ENCODE measurements around the gene BCL2L12. TPM values are rescaled to one million over a fixed set of nuclear protein-coding genes. Genes with fewer than 3 reads are reported as not detected.

BCL2L12 gene
- total and polyA plus RNA-seq, 2 donors (not counting 1 experiment from before 2014, with no cell fraction given) = 19.9 to 22.1 TPM

GRCh38 chr19:49684983-49685553 is 19.3 kb downstream of the BCL2L12 start:
- peaks cover 0 to 64% of the 10 kb centered on the region in 2 experiments for H3K36me3 ChIP-seq (replicated peaks in 1 of 2; ENCODE audit: control extremely low read depth in 1 of 2, control insufficient read depth in 1 of 2, extremely low read depth in 1 of 2, insufficient read depth in 2 of 2, low read length in 1 of 2)
- DNase-seq (no peak), ATAC-seq (ENCODE audit: low read depth) (no peak)
- Mint-ChIP-seq H3K4me3 (no peak overlapping the region), H3K4me1 (peaks cover 19% of the 10 kb centered on the region), H3K9me3 (ENCODE audit: insufficient read depth) (no peaks in the 10 kb centered on the region), H3K27ac (no peak overlapping the region), H3K27me3 (peaks cover 3% of the 10 kb centered on the region)
- H3K4me3 ChIP-seq (ENCODE audit: control extremely low read depth in 1 of 5, extremely low read depth in 1 of 5, insufficient read depth in 1 of 5, low read depth in 2 of 5, low read length in 4 of 5) = no peak overlapping the region
- TF ChIP-seq EZH2 (IDR thresholded peaks at IDR 0.05; ENCODE audit: borderline replicate concordance, insufficient read depth, low read depth, low read length, poor library complexity, severe bottlenecking) (no peak), CTCF (IDR thresholded peaks at IDR 0.05) (no peak)
- peaks cover 0 to 8% (median 4%) of the 10 kb centered on the region in 4 experiments for H3K27me3 ChIP-seq (replicated peaks in 1 of 4; ENCODE audit: control extremely low read depth in 1 of 4, control insufficient read depth in 3 of 4, insufficient read depth in 4 of 4, low read length in 3 of 4)
- no peak overlapping the region for H3K27ac ChIP-seq (ENCODE audit: low read length in 2 of 2)
- H3K4me1 ChIP-seq (ENCODE audit: control insufficient read depth in 2 of 2, insufficient read depth in 2 of 2, low read length in 2 of 2) = peaks cover 16 to 19% of the 10 kb centered on the region in 2 donors
- H4K20me1 ChIP-seq (ENCODE audit: control insufficient read depth, insufficient read depth, low read length, poor library complexity, severe bottlenecking) = peaks cover 75% of the 10 kb centered on the region
- ChIA-PET CTCF (interaction anchor here (1.3 to 1.4 kb wide), 3 partner anchors 9 to 182 kb away, joined by 3 to 5 read pairs (median 4); no protein-coding TSS in a partner anchor), POLR2A (interaction anchor here (0.6 kb wide), 1 partner anchor 9 kb away, joined by 3 read pairs; no protein-coding TSS in a partner anchor)
- intact Hi-C loops (cut with micrococcal nuclease) = no loop called here
- H2AFZ ChIP-seq (ENCODE audit: insufficient read depth, low read depth, low read length, poor library complexity, severe bottlenecking) = no peak overlapping the region
- 99% methylated on average over 13 of the region's 13 CpGs for WGBS (ENCODE audit: insufficient coverage)
- H3K4me2 ChIP-seq (replicated peaks; ENCODE audit: low read depth, low read length, poor library complexity, severe bottlenecking) = no peak overlapping the region
- H3K9me3 ChIP-seq (ENCODE audit: control extremely low read depth in 1 of 3, control insufficient read depth in 2 of 3, insufficient read depth in 1 of 3, low read length in 2 of 3) = peaks cover 0 to 7% (median 0%) of the 10 kb centered on the region in 3 donors
- no peak overlapping the region for H3K9ac ChIP-seq (ENCODE audit: low read length)
- H3K79me2 ChIP-seq (ENCODE audit: control insufficient read depth, insufficient read depth, low read length) = peaks cover 32% of the 10 kb centered on the region

DNA sequence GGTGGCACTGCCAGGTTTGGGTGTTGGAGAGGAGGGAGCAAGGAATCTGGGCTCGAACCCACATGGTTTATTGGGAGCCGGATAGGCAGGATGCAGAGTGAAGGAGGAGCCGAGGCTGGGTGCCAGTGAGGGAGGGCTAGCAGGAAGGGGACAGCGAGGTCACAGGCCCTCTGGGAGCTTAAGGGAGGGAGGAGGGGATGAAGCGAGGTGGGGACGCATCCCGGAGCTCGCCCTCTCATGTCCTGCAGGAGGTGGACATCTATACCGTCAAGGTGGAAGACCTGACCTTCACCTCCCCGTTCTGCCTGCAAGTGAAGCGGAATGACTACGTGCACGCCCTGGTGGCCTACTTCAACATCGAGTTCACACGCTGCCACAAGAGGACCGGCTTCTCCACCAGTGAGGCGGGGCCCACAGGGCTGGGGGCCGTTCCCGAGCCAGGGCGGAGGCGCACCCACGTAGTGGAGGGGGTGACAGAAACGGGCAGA is 20.2 kb downstream of the BCL2L12 start:
- Mint-ChIP-seq H3K27me3 (peaks cover 10% of the 10 kb centered on the region), H3K27ac (no peak overlapping the region), H3K9me3 (ENCODE audit: insufficient read depth) (no peaks in the 10 kb centered on the region), H3K4me1 (peaks cover 18% of the 10 kb centered on the region), H3K4me3 (no peak overlapping the region)
- no peak overlapping the region for H2AFZ ChIP-seq (ENCODE audit: insufficient read depth, low read depth, low read length, poor library complexity, severe bottlenecking)
- TF ChIP-seq EZH2 (IDR thresholded peaks at IDR 0.05; ENCODE audit: borderline replicate concordance, insufficient read depth, low read depth, low read length, poor library complexity, severe bottlenecking) (no peak), CTCF (IDR thresholded peaks at IDR 0.05) (no peak)
- no peak for ATAC-seq (ENCODE audit: low read depth)
- H3K27me3 ChIP-seq (replicated peaks in 1 of 4; ENCODE audit: control extremely low read depth in 1 of 4, control insufficient read depth in 3 of 4, insufficient read depth in 4 of 4, low read length in 3 of 4) = peaks cover 0 to 16% (median 8%) of the 10 kb centered on the region in 4 experiments
- peaks cover 17 to 19% of the 10 kb centered on the region in 2 donors for H3K4me1 ChIP-seq (ENCODE audit: control insufficient read depth in 2 of 2, insufficient read depth in 2 of 2, low read length in 2 of 2)
- ChIA-PET POLR2A (interaction anchor here (0.6 kb wide), 1 partner anchor 10 kb away, joined by 3 read pairs; no protein-coding TSS in a partner anchor), CTCF (interaction anchor here (1.3 to 1.4 kb wide), 3 partner anchors 10 to 183 kb away, joined by 3 to 5 read pairs (median 4); no protein-coding TSS in a partner anchor)
- no peak overlapping the region for H3K27ac ChIP-seq (ENCODE audit: low read length in 2 of 2)
- no peak overlapping the region for H3K4me3 ChIP-seq (ENCODE audit: control extremely low read depth in 1 of 5, extremely low read depth in 1 of 5, insufficient read depth in 1 of 5, low read depth in 2 of 5, low read length in 4 of 5)
- peaks cover 0 to 61% of the 10 kb centered on the region in 2 experiments for H3K36me3 ChIP-seq (replicated peaks in 1 of 2; ENCODE audit: control extremely low read depth in 1 of 2, control insufficient read depth in 1 of 2, extremely low read depth in 1 of 2, insufficient read depth in 2 of 2, low read length in 1 of 2)
- intact Hi-C loops (cut with micrococcal nuclease) = no loop called here
- H3K79me2 ChIP-seq (ENCODE audit: control insufficient read depth, insufficient read depth, low read length) = peaks cover 24% of the 10 kb centered on the region
- H3K9me3 ChIP-seq (ENCODE audit: control extremely low read depth in 1 of 3, control insufficient read depth in 2 of 3, insufficient read depth in 1 of 3, low read length in 2 of 3) = peaks cover 0 to 8% (median 0%) of the 10 kb centered on the region in 3 donors
- WGBS (ENCODE audit: insufficient coverage) = 95% methylated on average over 23 of the region's 23 CpGs
- H3K4me2 ChIP-seq (replicated peaks; ENCODE audit: low read depth, low read length, poor library complexity, severe bottlenecking) = no peak overlapping the region
- no peak overlapping the region for H3K9ac ChIP-seq (ENCODE audit: low read length)
- no peak for DNase-seq
- H4K20me1 ChIP-seq (ENCODE audit: control insufficient read depth, insufficient read depth, low read length, poor library complexity, severe bottlenecking) = peaks cover 72% of the 10 kb centered on the region

All from B cell (primary cell).